A673 (cell line): ENCODE results near the gene SELENON.

ENCODE experiments used
- CTCF ChIP-seq: fragments of 300-800, 200-600 bp; sonication (generic); conservative IDR thresholded peaks from 2 replicates; pipeline ENCODE4 v1.5.1; 2017; ENCODE audit warnings: low read depth, mild to moderate bottlenecking, antibody characterized with exemption, low read length, moderate library complexity, mixed read lengths
- EZH2 ChIP-seq: fragments of 200-600 bp; sonication (generic); IDR thresholded peaks from 2 replicates; pipeline ENCODE4 v1.6.1; 2017; ENCODE audit warnings: borderline replicate concordance, low read depth, mild to moderate bottlenecking, mixed read lengths, antibody characterized with exemption, low read length; ENCODE audit not compliant: poor library complexity, severe bottlenecking

- TF ChIP-seq CTCF = no peak
- TF ChIP-seq EZH2 = no peak
Measured at GRCh38 chr1:25862785-25863485, 62.9 kb downstream of the SELENON start.
